Measurements from ENCODE around the gene MALL. TPM values are rescaled to one million over a fixed set of nuclear protein-coding genes. Genes with fewer than 3 reads are reported as not detected.

The MALL gene
- total and polyA plus RNA-seq, 2 experiments from 2014 or later = 0.21 TPM; not detected in 1

DNA sequence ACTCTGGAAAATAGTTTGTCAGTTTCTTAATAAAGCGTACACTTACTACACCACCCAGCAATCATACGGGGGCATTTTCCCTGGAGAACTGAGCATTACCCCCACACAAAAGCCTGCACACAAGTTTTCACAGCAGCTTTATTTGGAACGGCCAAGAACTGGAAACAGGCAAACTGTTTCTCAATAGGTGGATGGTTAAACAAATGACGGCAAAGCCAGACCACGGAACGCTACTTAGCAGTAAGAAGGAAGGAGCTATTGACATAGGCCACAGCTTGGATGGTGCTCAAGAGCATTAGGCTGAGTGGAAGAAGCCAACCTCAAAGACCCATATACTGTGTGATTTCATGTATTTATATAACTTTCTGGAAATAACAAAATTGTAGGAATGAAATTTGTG lies 9.0 kb downstream of the MALL start:
- Histone ChIP-seq H3K4me3 (no peak overlapping the region), H3K27ac (no peak overlapping the region), H3K9me3 (ENCODE audit: low read depth) (no peaks in the 10 kb centered on the region), H3K27me3 (peaks cover 56% of the 10 kb centered on the region), H3K36me3 (no peaks in the 10 kb centered on the region), H3K4me1 (ENCODE audit: low read depth) (no peaks in the 10 kb centered on the region)
- TF ChIP-seq, protein P1, sequence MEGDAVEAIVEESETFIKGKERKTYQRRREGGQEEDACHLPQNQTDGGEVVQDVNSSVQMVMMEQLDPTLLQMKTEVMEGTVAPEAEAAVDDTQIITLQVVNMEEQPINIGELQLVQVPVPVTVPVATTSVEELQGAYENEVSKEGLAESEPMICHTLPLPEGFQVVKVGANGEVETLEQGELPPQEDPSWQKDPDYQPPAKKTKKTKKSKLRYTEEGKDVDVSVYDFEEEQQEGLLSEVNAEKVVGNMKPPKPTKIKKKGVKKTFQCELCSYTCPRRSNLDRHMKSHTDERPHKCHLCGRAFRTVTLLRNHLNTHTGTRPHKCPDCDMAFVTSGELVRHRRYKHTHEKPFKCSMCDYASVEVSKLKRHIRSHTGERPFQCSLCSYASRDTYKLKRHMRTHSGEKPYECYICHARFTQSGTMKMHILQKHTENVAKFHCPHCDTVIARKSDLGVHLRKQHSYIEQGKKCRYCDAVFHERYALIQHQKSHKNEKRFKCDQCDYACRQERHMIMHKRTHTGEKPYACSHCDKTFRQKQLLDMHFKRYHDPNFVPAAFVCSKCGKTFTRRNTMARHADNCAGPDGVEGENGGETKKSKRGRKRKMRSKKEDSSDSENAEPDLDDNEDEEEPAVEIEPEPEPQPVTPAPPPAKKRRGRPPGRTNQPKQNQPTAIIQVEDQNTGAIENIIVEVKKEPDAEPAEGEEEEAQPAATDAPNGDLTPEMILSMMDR (IDR thresholded peaks at IDR 0.05; ENCODE audit: low read depth, low read length) = no peak
- peak in 1 of 2 donors; percentile 82 for DNase-seq (ENCODE audit: low read depth in 1 of 2, low spot score in 1 of 2)

DNA sequence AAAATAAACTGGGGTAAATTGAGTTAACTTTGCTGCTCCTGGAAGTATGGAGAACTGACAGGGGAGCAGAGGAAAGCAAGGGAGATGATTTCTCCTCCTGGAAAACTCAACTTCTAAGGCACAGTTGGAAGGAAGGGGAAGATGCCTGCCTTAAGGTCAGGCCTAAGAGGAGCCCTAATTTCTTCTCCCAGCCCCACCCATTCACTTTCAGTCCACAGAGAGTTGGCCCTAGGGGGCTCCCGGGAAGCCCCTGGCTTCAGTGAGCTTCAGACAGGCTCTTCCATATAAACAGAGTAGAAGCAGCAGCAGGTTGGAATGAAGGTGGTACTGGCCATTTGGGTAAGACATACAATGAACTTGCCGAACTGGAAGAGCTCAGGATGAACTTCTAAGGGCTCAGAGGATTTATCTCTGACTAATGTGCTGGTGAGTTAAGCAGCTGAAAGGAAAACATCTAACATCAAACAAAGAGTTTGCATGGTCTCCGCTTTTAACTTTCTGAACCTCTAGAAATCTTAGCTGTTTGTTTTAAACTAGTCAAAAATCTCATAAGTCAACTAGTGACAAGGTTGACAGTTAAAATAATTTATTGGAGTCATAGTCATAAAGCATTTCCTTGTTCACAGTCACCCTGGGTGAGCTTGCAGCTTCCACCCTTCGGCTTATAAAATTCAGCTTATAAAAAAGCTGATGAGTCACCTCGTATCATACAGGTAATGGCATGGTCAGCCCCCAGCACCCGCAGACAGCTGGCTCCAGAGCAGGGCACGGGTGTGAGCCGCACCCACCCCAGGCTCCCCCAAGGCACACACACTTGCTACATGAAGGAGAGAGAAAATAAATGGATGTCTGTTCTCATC lies 9.8 kb downstream of the MALL start:
- TF ChIP-seq, protein P1 (IDR thresholded peaks at IDR 0.05; ENCODE audit: low read depth, low read length) = no peak
- DNase-seq (ENCODE audit: low read depth in 1 of 2, low spot score in 1 of 2) = peak in 1 of 2 donors; percentile 40
- Histone ChIP-seq H3K27ac (no peak overlapping the region), H3K36me3 (no peaks in the 10 kb centered on the region), H3K9me3 (ENCODE audit: low read depth) (no peaks in the 10 kb centered on the region), H3K27me3 (peaks cover 58% of the 10 kb centered on the region), H3K4me3 (no peak overlapping the region), H3K4me1 (ENCODE audit: low read depth) (no peaks in the 10 kb centered on the region)

DNA sequence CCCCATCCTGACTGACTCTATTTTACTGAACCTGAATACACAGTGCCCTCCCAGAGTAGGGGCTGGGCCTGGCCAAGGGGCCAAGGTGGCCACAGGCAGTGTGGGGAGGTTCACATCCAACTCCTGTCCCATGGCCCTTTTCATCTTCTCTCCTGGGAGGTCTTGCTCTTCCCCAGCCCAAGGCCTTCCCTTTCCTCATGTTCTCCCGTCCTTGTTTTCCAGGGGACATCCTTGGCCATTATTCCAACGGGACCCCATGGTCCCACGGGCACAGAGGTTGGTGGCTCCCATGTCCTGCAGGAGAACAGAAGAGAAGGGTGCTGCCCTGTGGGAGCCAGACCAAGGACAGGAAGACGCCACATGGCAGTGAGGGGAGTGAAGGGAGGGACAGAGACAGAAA lies 10.4 kb downstream of the MALL start:
- Histone ChIP-seq H3K9me3 (ENCODE audit: low read depth) (no peaks in the 10 kb centered on the region), H3K36me3 (no peaks in the 10 kb centered on the region), H3K27me3 (peaks cover 56% of the 10 kb centered on the region), H3K27ac (no peak overlapping the region), H3K4me1 (ENCODE audit: low read depth) (no peaks in the 10 kb centered on the region), H3K4me3 (no peak overlapping the region)
- DNase-seq (ENCODE audit: low read depth in 1 of 2, low spot score in 1 of 2) = no peak
- TF ChIP-seq, protein P1 (IDR thresholded peaks at IDR 0.05; ENCODE audit: low read depth, low read length) = no peak

DNA sequence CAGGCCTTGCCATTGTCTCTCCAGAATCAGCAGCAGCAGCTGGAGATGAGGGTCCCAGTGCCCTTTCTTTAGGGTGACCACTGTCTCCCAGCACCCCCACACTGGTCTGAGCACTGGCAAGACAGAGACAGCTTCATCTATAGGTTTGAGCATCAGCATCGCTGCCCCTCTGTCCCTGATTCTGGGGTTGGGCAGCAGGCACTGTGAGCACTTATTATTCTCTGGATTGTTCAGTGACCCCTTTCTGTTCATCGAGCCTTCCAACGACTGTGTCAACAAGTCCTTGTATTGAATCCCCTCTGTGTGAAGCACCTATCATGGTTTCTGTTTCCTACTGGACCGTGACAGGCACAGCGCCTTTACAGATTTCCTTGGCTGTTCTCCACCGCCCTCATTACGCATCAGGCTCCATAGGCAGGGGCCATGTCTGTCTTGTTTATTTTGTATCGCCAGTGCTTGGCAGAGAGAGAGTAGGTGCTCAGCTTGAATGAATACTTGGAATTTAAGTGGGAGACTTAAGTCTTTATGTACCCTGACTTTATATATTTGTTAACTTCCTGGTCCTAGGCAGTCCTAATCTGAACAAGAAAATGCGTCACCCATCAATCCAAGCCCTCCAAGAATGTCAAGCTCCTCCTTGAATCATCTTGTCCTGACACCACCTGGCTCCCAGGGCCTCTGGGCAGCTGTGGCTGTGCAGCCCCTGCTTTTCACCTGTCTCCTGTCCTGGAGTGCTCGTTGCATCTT lies 11.4 kb downstream of the MALL start:
- TF ChIP-seq, protein P1 (IDR thresholded peaks at IDR 0.05; ENCODE audit: low read depth, low read length) = no peak
- Histone ChIP-seq H3K36me3 (no peaks in the 10 kb centered on the region), H3K4me3 (no peak overlapping the region), H3K27ac (no peak overlapping the region), H3K27me3 (peaks cover 52% of the 10 kb centered on the region), H3K9me3 (ENCODE audit: low read depth) (no peaks in the 10 kb centered on the region), H3K4me1 (ENCODE audit: low read depth) (no peaks in the 10 kb centered on the region)
- DNase-seq (ENCODE audit: low read depth in 1 of 2, low spot score in 1 of 2) = no peak

DNA sequence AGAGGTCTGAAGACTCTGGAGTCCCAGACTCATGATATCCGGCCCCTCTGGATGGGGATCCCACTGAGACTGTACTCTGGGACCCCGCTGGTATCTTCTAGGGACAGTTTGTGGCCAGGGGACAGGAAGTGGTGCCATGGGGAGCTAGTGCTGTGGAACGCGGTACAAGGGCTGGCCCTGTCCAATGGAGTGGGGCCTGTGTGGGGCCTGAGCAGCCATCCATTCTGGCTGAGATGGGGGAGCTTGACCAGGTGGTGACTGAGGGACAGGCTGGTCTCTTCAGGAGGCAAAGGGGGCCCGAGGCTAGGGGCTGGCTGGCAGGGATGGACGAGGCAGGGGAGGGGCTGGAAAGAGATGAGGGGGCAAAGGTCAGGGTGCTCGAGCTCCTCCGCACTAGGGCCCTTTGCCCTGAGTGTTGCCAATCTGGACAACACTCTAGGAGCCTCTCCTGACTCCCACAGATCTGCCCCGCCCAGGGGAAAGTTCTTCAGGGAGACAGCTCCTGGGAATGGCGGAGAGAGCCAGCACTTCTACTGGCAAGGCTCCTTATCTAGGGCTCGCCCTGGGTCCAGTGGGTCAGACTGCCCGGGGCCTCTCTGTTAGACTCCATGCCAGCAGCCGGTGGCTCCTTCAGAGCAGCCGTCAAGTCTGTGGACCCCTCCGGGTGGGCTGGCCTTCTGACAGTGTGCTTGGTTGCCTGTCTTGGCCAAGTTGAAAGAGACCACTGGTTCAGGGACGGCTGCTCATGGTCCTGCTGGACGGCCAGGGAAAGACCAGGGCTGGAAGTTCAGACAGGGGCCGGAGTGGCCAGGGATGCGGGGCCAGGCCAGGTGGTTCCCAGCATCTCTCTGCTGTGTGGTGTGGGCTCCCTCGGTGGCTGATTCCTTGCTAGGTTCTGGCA lies 12.3 kb downstream of the MALL start:
- Histone ChIP-seq H3K4me1 (ENCODE audit: low read depth) (no peaks in the 10 kb centered on the region), H3K4me3 (no peak overlapping the region), H3K36me3 (no peaks in the 10 kb centered on the region), H3K27ac (no peak overlapping the region), H3K27me3 (peaks cover 46% of the 10 kb centered on the region), H3K9me3 (ENCODE audit: low read depth) (no peaks in the 10 kb centered on the region)
- no peak for DNase-seq (ENCODE audit: low read depth in 1 of 2, low spot score in 1 of 2)
- TF ChIP-seq, protein P1 (IDR thresholded peaks at IDR 0.05; ENCODE audit: low read depth, low read length) = no peak
